ENCODE measurements around the gene CYREN. TPM values are rescaled to one million over a fixed set of nuclear protein-coding genes. Genes with fewer than 3 reads are reported as not detected.

Gene CYREN
- total RNA-seq, 1 donor from 2014 or later: 9.8 TPM

GRCh38 chr7:135197906-135198655, 27.6 kb upstream of the CYREN start:
- FAIRE-seq: no peak
- DNase-seq (ENCODE audit: low spot score in 2 of 2): no peak

DNA sequence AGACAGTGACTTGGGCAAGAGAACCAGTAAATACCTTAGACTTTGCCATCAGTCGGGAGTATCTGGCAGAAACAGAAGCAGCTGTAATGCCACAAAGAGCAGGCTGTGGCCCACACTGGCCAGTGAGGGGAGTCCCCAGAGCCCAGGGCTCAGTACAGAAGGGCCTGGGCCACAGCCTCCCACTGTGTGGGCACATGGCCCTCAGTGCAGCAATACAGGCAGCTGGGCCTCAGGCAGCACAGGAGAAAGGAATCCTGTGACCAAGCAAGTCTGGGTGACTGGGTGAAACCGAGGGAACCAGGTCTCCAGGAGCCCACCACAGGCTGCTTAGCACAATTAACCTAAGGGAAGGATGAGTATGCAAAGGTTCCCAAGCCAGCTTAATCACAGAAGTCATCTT, 26.8 kb upstream of the CYREN start:
- FAIRE-seq: no peak
- no peak for DNase-seq (ENCODE audit: low spot score in 2 of 2)

GRCh38 chr7:135195968-135196629, 25.6 kb upstream of the CYREN start:
- FAIRE-seq: no peak
- no peak for DNase-seq (ENCODE audit: low spot score in 2 of 2)

- FAIRE-seq (no peak), DNase-seq (ENCODE audit: low spot score in 2 of 2) (no peak)
These were observed 24.6 kb upstream of the CYREN start for GRCh38 chr7:135195156-135195555.

GRCh38 chr7:135194494-135195095, 24.1 kb upstream of the CYREN start:
- FAIRE-seq (no peak), DNase-seq (ENCODE audit: low spot score in 2 of 2) (no peak)

DNA sequence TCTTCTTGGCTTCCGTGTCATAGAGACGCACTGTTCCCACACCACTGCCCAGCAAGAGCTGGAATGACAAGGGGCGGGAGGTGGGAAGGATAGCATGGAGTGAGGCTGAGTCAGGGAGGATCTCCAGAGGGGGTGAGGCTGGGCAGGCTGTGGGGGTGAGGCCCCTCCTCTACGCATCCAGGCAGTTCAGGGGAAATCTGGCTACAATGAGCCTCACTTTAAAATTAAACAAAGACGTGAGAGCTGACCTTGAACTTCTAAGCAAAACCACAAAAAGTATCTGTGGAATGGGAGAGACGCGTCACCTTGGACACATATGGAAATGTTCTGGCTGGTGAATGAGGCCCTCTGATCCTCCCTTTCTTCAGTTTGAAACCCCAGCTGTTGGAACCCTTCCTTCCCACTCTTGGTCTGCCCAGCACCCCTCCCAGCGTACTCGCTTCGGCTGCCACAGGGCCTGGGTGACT, 23.1 kb upstream of the CYREN start:
- FAIRE-seq (no peak), DNase-seq (ENCODE audit: low spot score in 2 of 2) (no peak)

DNA sequence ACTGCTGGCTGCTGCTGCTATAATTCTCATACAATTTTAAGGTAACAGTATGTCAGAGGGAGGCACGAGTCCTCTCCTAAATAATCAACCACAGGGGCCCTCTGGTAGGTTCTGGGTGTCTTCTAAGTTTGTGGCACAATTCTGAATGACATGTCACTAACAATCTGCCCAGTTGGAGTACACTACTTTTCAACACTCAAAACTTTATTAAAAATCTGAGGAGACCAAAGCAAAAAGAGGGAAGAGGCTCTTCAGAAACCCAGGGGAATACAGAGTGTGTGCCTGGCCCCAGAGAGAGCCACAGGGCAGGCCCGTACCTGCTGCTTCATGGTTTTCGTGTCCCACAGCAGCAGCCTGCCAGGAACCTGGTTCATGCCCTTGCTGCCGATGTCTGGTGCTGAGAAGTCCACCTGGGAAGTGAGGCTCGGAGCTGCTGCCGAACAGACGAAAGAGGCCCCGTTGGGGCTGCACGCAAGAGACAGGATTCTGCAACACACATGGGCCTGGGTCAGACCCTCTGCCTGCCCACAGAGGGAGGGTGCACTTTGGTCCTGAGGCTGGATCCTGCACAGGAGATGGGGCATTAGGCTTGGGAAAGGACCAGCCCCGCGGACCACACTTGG, 22.5 kb upstream of the CYREN start:
- FAIRE-seq (no peak), DNase-seq (ENCODE audit: low spot score in 2 of 2) (no peak)

- FAIRE-seq (no peak), DNase-seq (ENCODE audit: low spot score in 2 of 2) (no peak)
These were observed 20.2 kb upstream of the CYREN start for GRCh38 chr7:135190703-135191102.

GRCh38 chr7:135189961-135190360, 19.5 kb upstream of the CYREN start:
- no peak for DNase-seq (ENCODE audit: low spot score in 2 of 2)
- no peak for FAIRE-seq

DNA sequence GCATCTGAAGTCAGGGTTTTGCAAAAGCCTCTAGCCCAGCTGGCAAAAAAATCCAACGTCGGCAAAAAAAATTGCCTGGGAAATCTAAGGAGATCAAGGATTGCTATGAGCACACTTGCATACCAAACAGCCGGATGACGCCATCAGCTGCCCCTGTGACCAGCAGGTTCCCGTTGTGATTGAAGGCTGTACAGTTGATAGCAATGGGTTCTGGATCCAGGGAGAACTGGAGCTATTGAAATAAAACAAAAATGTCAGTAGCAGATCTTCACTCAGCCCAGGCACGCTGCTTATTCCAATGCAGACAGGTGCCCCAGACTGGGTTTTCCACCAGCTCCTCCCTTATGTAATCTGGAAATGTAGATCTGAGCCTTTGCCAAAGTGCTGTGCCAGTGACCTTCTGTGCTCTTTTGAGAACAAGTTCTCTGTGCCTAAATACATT, 18.7 kb upstream of the CYREN start:
- DNase-seq (ENCODE audit: low spot score in 2 of 2) (no peak), FAIRE-seq (no peak)

GRCh38 chr7:135188298-135188984, 17.9 kb upstream of the CYREN start:
- no peak for DNase-seq (ENCODE audit: low spot score in 2 of 2)
- FAIRE-seq: no peak

DNA sequence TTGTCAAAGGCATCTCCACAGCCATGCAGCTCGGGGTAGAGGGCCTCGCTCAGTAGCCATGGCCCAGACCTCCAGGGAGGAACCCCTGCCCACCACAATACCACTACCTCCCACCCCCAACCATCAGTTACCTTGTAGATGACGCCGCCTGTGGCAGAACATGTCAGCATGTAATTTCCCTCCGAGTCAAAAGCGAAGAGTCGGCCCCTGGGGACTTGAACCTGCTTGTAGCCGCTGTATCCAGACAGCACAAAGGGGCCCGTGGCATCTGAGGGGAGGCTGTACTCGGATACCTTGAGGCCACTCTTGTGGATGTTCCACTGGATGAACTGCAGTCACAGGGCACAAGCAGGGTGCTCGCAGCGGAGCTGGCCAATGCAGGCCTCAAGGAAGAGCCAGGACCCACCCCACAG, 16.3 kb upstream of the CYREN start:
- no peak for DNase-seq (ENCODE audit: low spot score in 2 of 2)
- no peak for FAIRE-seq

DNA sequence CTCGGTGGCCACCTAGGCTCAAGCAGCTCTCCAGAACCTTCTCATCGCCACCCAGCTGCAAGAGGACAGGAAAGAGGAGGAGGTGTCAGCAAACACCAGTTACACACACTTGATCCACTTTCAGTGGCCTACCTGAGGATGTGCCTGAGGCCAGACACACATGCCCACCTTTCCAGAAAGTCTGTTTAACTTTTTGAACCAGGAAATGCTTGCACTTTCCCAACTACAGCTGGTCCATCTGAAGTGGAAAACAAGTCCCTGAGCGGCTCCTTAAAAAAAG, 15.7 kb upstream of the CYREN start:
- DNase-seq (ENCODE audit: low spot score in 2 of 2) (no peak), FAIRE-seq (no peak)

DNA sequence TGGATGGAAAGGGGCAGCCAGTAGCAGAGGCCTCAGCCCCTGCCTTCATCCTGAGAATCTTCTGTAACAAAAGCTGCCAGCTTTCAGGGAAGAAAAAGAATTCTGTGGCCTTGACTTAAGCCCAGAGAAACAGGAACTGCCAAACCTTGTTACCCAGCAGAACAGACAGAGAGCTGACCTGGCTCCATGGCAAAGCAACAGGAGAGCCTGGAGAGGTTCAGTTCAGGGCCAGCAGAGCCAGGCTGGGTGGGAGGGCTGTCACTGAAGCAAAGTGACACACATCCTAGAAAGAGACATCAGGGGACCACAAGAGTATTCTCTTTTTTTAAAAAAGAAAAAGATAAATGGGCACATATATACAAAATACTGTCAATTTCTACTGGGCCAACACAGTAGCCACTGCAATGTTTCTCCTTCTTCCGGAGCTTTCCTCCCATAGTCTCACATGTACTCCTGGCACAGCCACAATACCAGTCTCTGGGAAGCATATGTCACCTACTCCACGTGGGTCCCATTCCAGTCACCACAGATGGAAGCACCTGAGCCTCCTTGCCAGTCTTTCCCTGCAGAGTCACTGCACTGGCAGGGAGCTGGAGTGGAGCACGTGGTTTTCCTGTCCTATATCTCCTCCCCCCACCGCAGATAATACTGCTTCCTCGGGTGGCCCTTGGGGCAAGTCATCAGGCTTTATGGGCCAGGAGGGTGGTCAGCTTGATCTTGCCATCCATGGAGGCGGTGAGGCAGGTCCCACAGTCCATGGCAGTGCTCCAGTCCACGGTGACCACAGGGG, 15.2 kb upstream of the CYREN start:
- DNase-seq (ENCODE audit: low spot score in 2 of 2): no peak
- FAIRE-seq: no peak

GRCh38 chr7:135184254-135184841, 13.8 kb upstream of the CYREN start:
- no peak for FAIRE-seq

DNA sequence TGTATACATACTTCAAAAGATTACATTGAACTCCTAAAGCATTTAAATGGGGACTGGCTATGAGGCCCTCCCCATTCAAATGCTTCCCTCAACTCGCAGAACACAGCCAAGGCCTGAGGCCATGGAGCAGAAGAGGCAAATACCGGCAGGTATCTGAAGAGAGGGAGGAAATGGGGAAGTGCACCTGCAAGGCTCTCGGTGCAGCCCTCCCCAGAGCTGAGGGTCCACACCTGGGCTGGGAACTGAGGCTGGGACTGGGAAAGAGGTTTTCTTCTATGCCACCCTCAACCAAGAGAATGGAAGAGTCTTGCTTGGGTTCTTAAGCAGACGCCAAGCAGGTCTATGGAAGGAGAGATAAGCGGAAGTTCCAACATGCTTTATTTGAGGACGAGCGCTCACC, 13.0 kb upstream of the CYREN start:
- no peak for DNase-seq (ENCODE audit: low spot score in 2 of 2)
- no peak for FAIRE-seq

More at GRCh38 chr7:135184254-135184841, 13.8 kb upstream of the CYREN start:
- no peak for DNase-seq (ENCODE audit: low spot score in 2 of 2)

- DNase-seq (ENCODE audit: low spot score in 2 of 2) (no peak), FAIRE-seq (no peak)
These were observed 11.6 kb upstream of the CYREN start for GRCh38 chr7:135181929-135182678.

GRCh38 chr7:135181261-135181928, 10.9 kb upstream of the CYREN start:
- FAIRE-seq (no peak), DNase-seq (ENCODE audit: low spot score in 2 of 2) (no peak)
